Heart right ventricle (tissue), 16 donors: Measurements from ENCODE around the gene MPP3. TPM values are rescaled to one million over a fixed set of nuclear protein-coding genes. Genes with fewer than 3 reads are reported as not detected.

ENCODE experiments used
- ATAC-seq, 8 donors: fragments of 200-7000 bp; cut with Tn5 transposase; one replicate each; pipeline ENCODE4 v1.9.1; 2020; ENCODE audit warnings: mild to moderate bottlenecking in 8 of 8, moderate library complexity in 8 of 8, moderate number of reproducible peaks in 1 of 8
- DNase-seq, 2 donors: peaks; one replicate each; pipeline ENCODE4 v3.0.0-alpha.2; 2020
- H3K27ac ChIP-seq, 10 donors: fragments of 200-600 bp; sonication (generic) in 2 of 10; one replicate each; pipeline versions ENCODE4 v1.5.0 to v1.8.0; 2020 to 2022; ENCODE audit warnings: mild to moderate bottlenecking in 3 of 10
- H3K27me3 ChIP-seq, 7 donors: fragments of 200-600 bp; one replicate each; pipeline ENCODE4 v1.8.0; 2021 to 2022; ENCODE audit warnings: mild to moderate bottlenecking in 2 of 7
- H3K36me3 ChIP-seq, 9 donors: fragments of 200-600 bp; sonication (generic) in 1 of 9; one replicate each; pipeline versions ENCODE4 v1.5.0 to v1.8.0; 2020 to 2022; ENCODE audit warnings: mild to moderate bottlenecking in 2 of 9
- H3K4me1 ChIP-seq, 9 donors: fragments of 200-600 bp; sonication (generic) in 1 of 9; one replicate each; pipeline versions ENCODE4 v1.5.0 to v1.8.0; 2020 to 2022; ENCODE audit warnings: mild to moderate bottlenecking in 4 of 9
- H3K4me3 ChIP-seq, 10 donors: fragments of 200-600 bp; sonication (generic) in 2 of 10; one replicate each; pipeline versions ENCODE4 v1.5.0 to v1.8.0; 2020 to 2022; ENCODE audit warnings: mild to moderate bottlenecking in 7 of 10, moderate library complexity in 2 of 10
- H3K9me3 ChIP-seq, 11 donors: fragments of 200-600 bp in 10 of 11; sonication (generic) in 2 of 11; one replicate each; pipeline versions ENCODE4 v1.5.0 to v1.8.0; 2013 to 2022; ENCODE audit warnings: mild to moderate bottlenecking in 2 of 11, control low read depth in 1 of 11, moderate library complexity in 1 of 11
- CTCF ChIP-seq, 9 donors: fragments of 200-600 bp; sonication (generic) in 2 of 9; IDR thresholded peaks; one replicate each; pipeline versions ENCODE4 v1.5.0 to v1.8.0; 2021 to 2022; ENCODE audit warnings: antibody characterized with exemption in 9 of 9, mild to moderate bottlenecking in 5 of 9, moderate library complexity in 1 of 9
- WGBS, 2 donors: extraction: QIAGEN DNeasy Blood & Tissue Kit; methylation state at CpG; one replicate each; pipeline ENCODE4 v1.1.7; 2013; ENCODE audit warnings: inconsistent platforms in 1 of 2; 5-methylcytosine and 5-hydroxymethylcytosine counted together
- intact Hi-C, 10 donors: fragments of 100-400 bp; cut with DNase I; formaldehyde crosslinking; loops; one replicate each; pipeline versions ENCODE4 v1.11.1 to v1.14.2; 2022
- polyA plus RNA-seq, 2 donors: library from polyadenylated mRNA; stranded (reverse); fragments of 200-250 nt; gene quantifications; one replicate each; pipeline ENCODE4 v1.2.3, GENCODE V29; 2013
- total RNA-seq, 10 donors: library from RNA; stranded (reverse); fragmentation: NEBNext Ultra II Directional in 3 of 10; extraction: Animal tissue kit (Norgen Biotek cat#: 25700) in 3 of 10; gene quantifications; one replicate each; pipeline versions ENCODE4 v1.2.1 to v1.2.4, GENCODE V29; 2021 to 2023
- donor health status: Arrhythmogenic right ventricular cardiomyopathy.
- donor health status: ischemic (EF 13 %, LVEDD 7.1; RV severe dilation, severe dysfunction).
- donor health status: healthy with polysubstance abuse.
- donor health status: DM: no; HTN: yes; CAD: no.
- donor health status: DM: no; HTN: no; CAD: no.
- donor health status: ischemic (EF 25% LVEDD 6.9; RV normal size, moderate dysfunction).
- donor health status: ischemic (EF 25% LVEDD 5.7; RV mildly dilated, moderate dysfunction).
- donor health status: healthy.
- donor health status: DM: yes; HTN: yes; CAD: no.
- donor health status: Ischemic cardiomyopathy.
- donor health status: ischemic (EF 35%, LVEDD 5.7; RV mildly dilated, moderate dysfunction).
- donor health status: nonischemic (EF 11% LVEDD 7.7; RV severe dilation, severe dysfunction).
- donor health status: DM: yes; HTN: yes; CAD: no.
- donor health status: PGD.
- donor health status: ischemic (EF 29% LVEDD 5.4; RV normal size, mild dysfunction).
- donor health status: nonischemic (EF 23%, LVEDD 6.1; RV moderate dilation, normal function).

MPP3 gene
- total and polyA plus RNA-seq, 12 donors: 16.6 to 90.1 (median 33.0) TPM

DNA sequence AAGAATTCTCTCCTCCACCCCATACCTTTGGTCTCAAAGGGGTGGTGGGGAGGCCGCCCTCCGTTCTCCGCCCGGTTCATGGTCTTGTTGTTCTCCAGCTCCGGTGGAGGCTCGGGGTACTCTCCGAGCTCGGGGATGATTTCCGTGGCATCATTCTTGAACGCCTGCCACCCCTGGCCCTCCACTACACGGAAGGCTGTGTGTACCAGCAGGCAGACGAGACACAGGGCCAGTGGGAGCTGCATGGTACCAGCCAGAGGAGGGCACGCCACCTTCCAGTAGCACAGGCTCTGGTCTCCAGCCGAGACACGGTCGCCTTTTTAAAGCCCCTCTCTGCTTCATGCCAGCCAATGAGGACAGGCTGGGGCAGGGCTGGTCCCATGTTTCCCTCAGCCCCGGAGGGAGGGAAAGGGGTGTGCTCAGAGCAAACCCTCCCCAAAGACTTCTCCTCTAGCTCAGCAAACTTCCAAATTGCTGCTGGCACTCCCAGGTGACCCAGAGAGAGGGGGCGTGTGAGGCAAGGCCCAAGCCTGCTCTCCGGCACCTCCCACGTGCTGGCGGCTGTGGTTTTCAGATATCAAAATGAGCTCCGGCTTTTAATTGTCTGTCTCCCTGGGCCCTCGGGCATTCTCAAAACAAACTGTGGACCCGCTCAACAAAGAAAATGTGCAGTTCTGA lies 74.3 kb downstream of the MPP3 start, which contains the start of gene SOST:
Gene SOST, minus strand, starts transcription at position 295 of the 678 bp plus-strand sequence. Its CDS starts 50 bp downstream, at position 245.
- intact Hi-C loops: loop anchor here in 2 of 10 donors (2.0 to 10.0 kb wide), 3 partner anchors 62 to 194 kb away; no protein-coding TSS in a partner anchor
- H3K27ac ChIP-seq: no peak within 1 kb of the TSS
- TF ChIP-seq CTCF (IDR thresholded peaks at IDR 0.05): no peak
- no peak for ATAC-seq
- H3K9me3 ChIP-seq: no peaks in the 10 kb centered on the region
- H3K4me1 ChIP-seq: peaks cover 3 to 19% (median 11%) of the 10 kb centered on the region in 9 donors
- WGBS, 2 donors: 91% methylated on average over 24 of the region's 24 CpGs
- no peak for DNase-seq
- peaks cover 0 to 42% (median 33%) of the 10 kb centered on the region in 7 donors for H3K27me3 ChIP-seq
- no peaks in the 10 kb centered on the region for H3K36me3 ChIP-seq
- H3K4me3 ChIP-seq: no peak within 1 kb of the TSS

- DNase-seq (no peak), ATAC-seq (no peak)
- Histone ChIP-seq H3K27ac (no peak overlapping the region), H3K4me1 (peaks cover 3 to 19% (median 11%) of the 10 kb centered on the region in 9 donors), H3K36me3 (no peaks in the 10 kb centered on the region), H3K4me3 (no peak overlapping the region), H3K27me3 (peaks cover 0 to 42% (median 33%) of the 10 kb centered on the region in 7 donors), H3K9me3 (no peaks in the 10 kb centered on the region)
- intact Hi-C loops: loop anchor here in 2 of 10 donors (2.0 to 10.0 kb wide), 3 partner anchors 61 to 193 kb away; no protein-coding TSS in a partner anchor
- 84 to 91% methylated on average over 6 of the region's 6 CpGs for WGBS, 2 donors
- no peak for TF ChIP-seq CTCF (IDR thresholded peaks at IDR 0.05)
Observed at GRCh38 chr17:43758086-43758485, 74.9 kb downstream of the MPP3 start.

DNA sequence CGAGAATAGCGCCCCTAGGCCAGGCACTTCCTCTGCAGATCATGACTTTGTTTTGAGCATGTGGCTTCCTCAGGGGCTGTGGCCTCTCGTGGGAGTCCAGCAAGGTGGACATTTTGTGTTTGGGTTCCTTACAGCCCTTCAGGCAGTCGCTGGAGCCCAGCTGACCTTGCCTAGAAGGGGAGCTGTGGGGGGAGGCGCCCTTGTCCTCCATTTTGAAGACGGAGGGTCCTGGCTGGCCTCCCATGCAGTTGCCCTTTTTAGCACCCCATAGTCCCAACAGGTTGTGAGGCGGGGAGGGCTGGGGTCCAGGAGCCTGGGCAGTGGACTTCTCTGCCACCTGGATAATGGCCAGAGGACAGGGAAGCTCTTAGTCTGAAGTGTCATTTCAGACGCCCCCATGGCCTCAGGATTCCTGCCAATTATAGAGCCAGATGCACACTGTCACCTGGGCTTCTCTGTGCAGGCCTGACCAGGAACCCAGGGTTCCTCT lies 75.7 kb downstream of the MPP3 start:
- DNase-seq (no peak), ATAC-seq (no peak)
- Histone ChIP-seq H3K36me3 (no peaks in the 10 kb centered on the region), H3K27ac (no peak overlapping the region), H3K9me3 (no peaks in the 10 kb centered on the region), H3K4me1 (peaks cover 3 to 19% (median 11%) of the 10 kb centered on the region in 9 donors), H3K4me3 (no peak overlapping the region), H3K27me3 (peaks cover 0 to 43% (median 33%) of the 10 kb centered on the region in 7 donors)
- intact Hi-C loops: loop anchor here in 2 of 10 donors (10.0 kb wide), 2 partner anchors 182 to 192 kb away; no protein-coding TSS in a partner anchor
- WGBS, 2 donors: 89 to 92% methylated on average over 8 of the region's 8 CpGs
- no peak for TF ChIP-seq CTCF (IDR thresholded peaks at IDR 0.05)

- no peak for ATAC-seq
- WGBS, 2 donors: 96 to 98% methylated on average over 6 of the region's 6 CpGs
- intact Hi-C loops: loop anchor here in 2 of 10 donors (10.0 kb wide), 2 partner anchors 181 to 191 kb away; no protein-coding TSS in a partner anchor
Observed at GRCh38 chr17:43756201-43756600, 76.7 kb downstream of the MPP3 start.

More at GRCh38 chr17:43756201-43756600, 76.7 kb downstream of the MPP3 start:
- no peak for TF ChIP-seq CTCF (IDR thresholded peaks at IDR 0.05)
- H3K27me3 ChIP-seq: peaks cover 0 to 51% (median 33%) of the 10 kb centered on the region in 7 donors
- no peak for DNase-seq
- no peaks in the 10 kb centered on the region for H3K36me3 ChIP-seq
- no peak overlapping the region for H3K27ac ChIP-seq
- H3K4me1 ChIP-seq: peaks cover 3 to 19% (median 11%) of the 10 kb centered on the region in 9 donors
- H3K4me3 ChIP-seq: no peak overlapping the region
- H3K9me3 ChIP-seq: no peaks in the 10 kb centered on the region
